ENCODE data around the gene COL9A3.
A peak's percentile ranks its signal among the peaks of the same experiment; 100 is the strongest.

The COL9A3 gene

DNA sequence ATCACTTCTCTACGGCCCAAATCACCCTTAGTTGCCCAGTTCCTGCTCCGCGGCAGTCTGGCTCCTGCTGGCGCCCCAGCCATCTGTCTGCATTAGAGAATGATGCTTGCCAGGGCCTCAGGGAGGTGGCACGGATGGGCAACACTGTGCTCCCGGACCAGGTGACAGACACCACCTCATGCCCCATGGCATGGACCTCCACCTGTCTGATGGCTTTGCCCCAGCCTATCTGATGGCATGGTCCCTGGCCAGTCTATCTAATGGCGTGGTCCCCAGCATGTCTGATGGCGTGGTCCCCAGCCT, 39.4 kb upstream of the COL9A3 start:
- Histone ChIP-seq H2AFZ (ENCODE audit: low read depth, low read length) (no peak overlapping the region), H3K79me2 (ENCODE audit: low read length) (no peaks in the 10 kb centered on the region), H4K20me1 (ENCODE audit: insufficient read depth, low read length) (no peaks in the 10 kb centered on the region), H3K36me3 (replicated peaks; ENCODE audit: low read depth, low read length) (no peaks in the 10 kb centered on the region), H3K9ac (ENCODE audit: low read length) (no peak overlapping the region), H3K4me2 (ENCODE audit: low read length) (peak overlapping the region; percentile 67), H3K9me3 (ENCODE audit: insufficient read depth, low read length) (no peaks in the 10 kb centered on the region), H3K27me3 (ENCODE audit: low read depth, low read length) (peaks cover 11% of the 10 kb centered on the region), H3K4me1 (ENCODE audit: low read length) (peaks cover 9% of the 10 kb centered on the region), H3K27ac (ENCODE audit: low read length) (no peak overlapping the region), H3K4me3 (ENCODE audit: low read length) (peak overlapping the region; percentile 57)
- TF ChIP-seq, protein P1, sequence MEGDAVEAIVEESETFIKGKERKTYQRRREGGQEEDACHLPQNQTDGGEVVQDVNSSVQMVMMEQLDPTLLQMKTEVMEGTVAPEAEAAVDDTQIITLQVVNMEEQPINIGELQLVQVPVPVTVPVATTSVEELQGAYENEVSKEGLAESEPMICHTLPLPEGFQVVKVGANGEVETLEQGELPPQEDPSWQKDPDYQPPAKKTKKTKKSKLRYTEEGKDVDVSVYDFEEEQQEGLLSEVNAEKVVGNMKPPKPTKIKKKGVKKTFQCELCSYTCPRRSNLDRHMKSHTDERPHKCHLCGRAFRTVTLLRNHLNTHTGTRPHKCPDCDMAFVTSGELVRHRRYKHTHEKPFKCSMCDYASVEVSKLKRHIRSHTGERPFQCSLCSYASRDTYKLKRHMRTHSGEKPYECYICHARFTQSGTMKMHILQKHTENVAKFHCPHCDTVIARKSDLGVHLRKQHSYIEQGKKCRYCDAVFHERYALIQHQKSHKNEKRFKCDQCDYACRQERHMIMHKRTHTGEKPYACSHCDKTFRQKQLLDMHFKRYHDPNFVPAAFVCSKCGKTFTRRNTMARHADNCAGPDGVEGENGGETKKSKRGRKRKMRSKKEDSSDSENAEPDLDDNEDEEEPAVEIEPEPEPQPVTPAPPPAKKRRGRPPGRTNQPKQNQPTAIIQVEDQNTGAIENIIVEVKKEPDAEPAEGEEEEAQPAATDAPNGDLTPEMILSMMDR (IDR thresholded peaks at IDR 0.05; ENCODE audit: low read depth, low read length): no peak
- no peak for TF ChIP-seq EZH2phosphoT487 (IDR thresholded peaks at IDR 0.05; ENCODE audit: low read depth)

- no peaks in the 10 kb centered on the region for H3K9me3 ChIP-seq (ENCODE audit: insufficient read depth, low read length)
- no peaks in the 10 kb centered on the region for H4K20me1 ChIP-seq (ENCODE audit: insufficient read depth, low read length)
- H3K4me2 ChIP-seq (ENCODE audit: low read length): no peak overlapping the region
- peaks cover 9% of the 10 kb centered on the region for H3K4me1 ChIP-seq (ENCODE audit: low read length)
- H2AFZ ChIP-seq (ENCODE audit: low read depth, low read length): no peak overlapping the region
- no peak overlapping the region for H3K27ac ChIP-seq (ENCODE audit: low read length)
- no peak overlapping the region for H3K4me3 ChIP-seq (ENCODE audit: low read length)
- TF ChIP-seq, protein P1 (IDR thresholded peaks at IDR 0.05; ENCODE audit: low read depth, low read length): no peak
- TF ChIP-seq EZH2phosphoT487 (IDR thresholded peaks at IDR 0.05; ENCODE audit: low read depth): no peak
- no peaks in the 10 kb centered on the region for H3K36me3 ChIP-seq (replicated peaks; ENCODE audit: low read depth, low read length)
- H3K9ac ChIP-seq (ENCODE audit: low read length): no peak overlapping the region
- H3K79me2 ChIP-seq (ENCODE audit: low read length): no peaks in the 10 kb centered on the region
- H3K27me3 ChIP-seq (ENCODE audit: low read depth, low read length): peaks cover 6% of the 10 kb centered on the region
Measured at GRCh38 chr20:62778058-62778457, 38.8 kb upstream of the COL9A3 start.

DNA sequence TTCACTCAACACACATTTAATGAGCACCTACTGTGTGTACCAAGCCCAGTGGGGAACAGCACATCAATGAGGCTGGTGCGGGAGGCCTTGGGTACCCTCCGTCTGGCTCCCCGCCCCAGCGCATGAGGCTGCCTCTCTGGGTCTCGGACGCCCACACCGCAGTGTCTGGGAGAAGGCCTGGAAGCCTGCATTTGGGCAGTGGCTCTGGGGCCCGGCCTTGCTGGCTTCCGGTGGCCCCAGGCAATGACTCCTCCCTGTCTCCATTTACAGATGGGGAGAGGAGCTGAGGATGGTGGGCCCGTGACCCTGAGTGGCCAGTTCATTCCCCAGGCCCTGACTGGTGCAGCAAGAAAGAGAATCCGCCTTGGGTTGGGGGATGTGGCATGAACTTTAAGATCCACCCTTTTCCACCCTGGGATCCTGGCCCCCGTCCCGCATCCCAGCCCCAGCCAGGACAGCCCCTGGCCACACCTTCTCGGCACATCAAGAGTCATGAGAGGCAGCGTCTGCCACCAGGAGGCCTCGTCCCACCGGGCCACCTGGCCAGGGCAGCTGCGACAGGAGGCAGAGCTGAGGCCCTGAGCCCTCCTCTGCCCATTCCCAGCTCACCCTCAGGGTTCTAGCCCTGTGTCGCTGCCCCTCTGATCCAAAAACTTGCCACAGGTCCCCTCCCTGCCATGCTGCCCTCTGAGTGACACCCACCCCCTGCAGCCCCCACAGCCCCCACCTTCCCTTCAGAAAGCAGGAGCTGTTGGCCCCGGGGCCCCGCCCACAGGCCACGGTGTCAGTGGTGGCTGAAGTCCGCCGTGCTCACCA, 38.0 kb upstream of the COL9A3 start:
- no peak overlapping the region for H3K27ac ChIP-seq (ENCODE audit: low read length)
- no peaks in the 10 kb centered on the region for H3K9me3 ChIP-seq (ENCODE audit: insufficient read depth, low read length)
- H3K4me1 ChIP-seq (ENCODE audit: low read length): peaks cover 9% of the 10 kb centered on the region
- H3K9ac ChIP-seq (ENCODE audit: low read length): no peak overlapping the region
- H4K20me1 ChIP-seq (ENCODE audit: insufficient read depth, low read length): no peaks in the 10 kb centered on the region
- H3K27me3 ChIP-seq (ENCODE audit: low read depth, low read length): no peaks in the 10 kb centered on the region
- H3K36me3 ChIP-seq (replicated peaks; ENCODE audit: low read depth, low read length): no peaks in the 10 kb centered on the region
- H3K4me2 ChIP-seq (ENCODE audit: low read length): no peak overlapping the region
- TF ChIP-seq, protein P1 (IDR thresholded peaks at IDR 0.05; ENCODE audit: low read depth, low read length): no peak
- TF ChIP-seq EZH2phosphoT487 (IDR thresholded peaks at IDR 0.05; ENCODE audit: low read depth): no peak
- H3K4me3 ChIP-seq (ENCODE audit: low read length): no peak overlapping the region
- no peaks in the 10 kb centered on the region for H3K79me2 ChIP-seq (ENCODE audit: low read length)
- no peak overlapping the region for H2AFZ ChIP-seq (ENCODE audit: low read depth, low read length)

DNA sequence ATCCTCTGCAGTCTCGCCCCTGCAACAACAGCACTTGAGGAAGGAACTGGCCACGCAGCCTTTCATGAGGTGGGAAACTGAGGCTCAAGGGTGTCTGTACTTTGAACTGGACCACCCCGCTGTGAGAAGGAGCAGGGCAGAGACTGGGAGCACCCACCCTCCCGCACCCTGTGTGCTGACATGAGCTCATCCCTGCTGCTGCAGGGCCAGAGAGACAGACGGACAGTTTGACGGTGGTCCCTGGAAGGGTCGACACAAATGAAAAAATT, 37.5 kb upstream of the COL9A3 start:
- no peak for TF ChIP-seq EZH2phosphoT487 (IDR thresholded peaks at IDR 0.05; ENCODE audit: low read depth)
- Histone ChIP-seq H3K36me3 (replicated peaks; ENCODE audit: low read depth, low read length) (no peaks in the 10 kb centered on the region), H2AFZ (ENCODE audit: low read depth, low read length) (no peak overlapping the region), H3K4me2 (ENCODE audit: low read length) (no peak overlapping the region), H3K27ac (ENCODE audit: low read length) (no peak overlapping the region), H4K20me1 (ENCODE audit: insufficient read depth, low read length) (no peaks in the 10 kb centered on the region), H3K4me3 (ENCODE audit: low read length) (no peak overlapping the region), H3K9ac (ENCODE audit: low read length) (no peak overlapping the region), H3K27me3 (ENCODE audit: low read depth, low read length) (no peaks in the 10 kb centered on the region), H3K9me3 (ENCODE audit: insufficient read depth, low read length) (no peaks in the 10 kb centered on the region), H3K79me2 (ENCODE audit: low read length) (no peaks in the 10 kb centered on the region), H3K4me1 (ENCODE audit: low read length) (peaks cover 9% of the 10 kb centered on the region)

Measured in OCI-LY3 (cell line).